Activated gamma-delta T cell treated with anti-CD3 and anti-CD28 coated beads, Interleukin-2, amount 50 U/mL, for 16 hours (primary cell): ENCODE results near the gene DBNL.

Experiments used
- DNase-seq: peaks from one replicate; pipeline ENCODE4 v3.0.0-alpha.2; 2020; ENCODE audit warnings: low read depth

The DBNL gene

DNA sequence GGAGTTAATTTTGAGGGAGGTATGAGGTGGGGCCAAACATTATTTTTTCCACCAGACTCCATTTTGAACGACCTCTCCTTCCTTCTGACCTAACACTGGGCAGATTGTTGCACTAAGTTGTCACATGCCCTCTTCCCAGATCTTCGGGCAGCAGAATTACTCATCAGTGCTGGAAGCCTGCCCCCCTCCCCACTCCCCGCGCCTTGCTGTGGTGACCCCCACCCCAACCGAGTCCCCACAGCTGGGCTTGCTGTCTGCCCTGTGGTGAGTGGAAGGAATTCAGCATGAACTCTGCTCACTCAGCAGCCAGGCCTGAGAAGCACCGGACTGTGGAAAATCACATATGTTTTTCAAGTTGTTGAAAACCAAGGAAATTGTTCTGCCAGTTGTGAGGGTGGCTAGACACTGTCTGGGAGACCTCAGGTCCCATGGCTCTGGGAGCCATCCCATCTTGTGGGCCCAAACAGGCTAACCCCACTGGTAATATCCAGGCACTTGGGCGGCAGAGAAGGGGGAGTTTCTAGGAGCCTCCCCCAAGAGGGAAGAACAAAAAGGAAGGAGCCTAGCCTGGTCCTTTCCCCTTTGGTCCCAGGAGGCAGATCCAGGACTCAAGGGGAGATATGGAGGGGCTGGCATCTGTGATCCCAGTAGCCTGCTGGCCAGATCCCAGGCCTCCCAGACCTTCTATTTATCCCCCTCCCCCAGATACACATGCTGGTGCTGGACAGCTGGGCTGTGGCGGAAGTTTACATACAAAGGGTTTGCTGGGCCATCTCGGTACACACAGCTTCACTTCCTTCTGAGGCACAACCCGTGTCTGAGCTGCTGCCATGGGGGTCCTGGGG, 56.2 kb downstream of the DBNL start:
- DNase-seq, result no peak

DNA sequence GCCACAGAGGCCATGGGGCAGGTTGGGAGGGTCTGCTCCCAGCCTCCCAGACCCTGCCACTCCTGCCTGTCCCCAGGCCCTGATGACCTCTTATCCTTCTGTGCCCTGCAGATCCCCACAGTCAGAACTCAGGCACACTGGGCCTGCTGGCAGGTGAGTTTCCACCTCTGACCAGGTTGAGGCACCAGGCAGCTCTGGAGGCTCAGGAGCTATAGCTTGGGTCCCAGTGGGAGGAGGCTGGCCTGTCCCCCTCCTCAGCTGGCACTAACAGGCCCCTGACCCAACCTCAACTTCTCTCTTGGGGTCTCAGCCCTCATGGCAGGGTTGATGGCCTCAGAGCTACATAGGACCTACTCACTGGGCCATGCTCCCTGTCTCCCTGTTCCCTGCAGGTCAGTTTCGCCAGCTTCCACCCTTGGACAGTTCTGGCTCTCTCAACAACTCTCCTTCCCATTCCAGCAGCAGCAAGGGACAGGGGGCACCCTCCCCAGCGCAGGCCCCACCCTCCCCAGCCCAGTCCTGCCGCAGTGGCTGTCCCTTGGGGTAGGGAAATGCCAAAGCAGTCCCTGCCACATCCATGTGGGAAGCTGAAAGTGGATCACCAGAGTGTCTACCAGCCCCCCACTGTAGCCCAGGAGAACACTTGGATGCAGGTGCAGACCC, 56.9 kb downstream of the DBNL start:
- DNase-seq, result no peak

GRCh38 chr7:44101966-44102845, 57.7 kb downstream of the DBNL start:
- no peak for DNase-seq

DNA sequence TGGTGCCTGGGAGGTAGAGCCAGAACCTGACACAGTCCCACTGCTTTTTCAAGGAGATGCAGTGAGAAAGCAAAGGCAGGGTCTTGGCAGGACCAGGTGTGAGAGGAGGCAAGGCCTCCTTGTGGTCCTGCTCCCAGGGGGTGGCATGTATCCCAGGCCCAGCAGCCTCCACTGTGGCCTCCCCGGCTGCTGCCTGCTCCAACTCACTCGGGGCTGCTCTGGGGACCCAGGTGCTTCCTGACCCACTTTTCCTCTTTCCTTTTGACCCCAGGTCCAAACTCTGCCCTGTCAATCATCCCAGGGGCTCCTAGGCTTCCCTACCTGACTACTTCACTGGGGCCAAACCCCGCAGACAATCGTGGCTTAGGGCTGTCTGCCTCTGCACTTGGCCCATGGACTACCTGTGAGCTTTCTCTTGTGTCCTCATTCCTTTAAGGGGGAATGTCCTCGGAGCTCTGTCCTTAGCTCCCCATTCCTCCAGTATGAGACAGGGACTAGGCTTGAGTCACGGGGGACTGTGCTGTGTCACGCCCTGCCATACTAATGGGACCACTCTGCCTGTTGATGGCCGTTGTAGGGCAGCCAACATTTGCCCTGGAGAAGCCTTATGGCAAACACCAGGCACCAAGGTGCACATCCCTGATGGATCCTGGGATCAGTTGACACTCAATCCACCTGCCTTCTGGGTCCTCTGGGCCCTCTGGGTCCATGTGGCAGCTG, 58.5 kb downstream of the DBNL start:
- DNase-seq, result no peak

DNA sequence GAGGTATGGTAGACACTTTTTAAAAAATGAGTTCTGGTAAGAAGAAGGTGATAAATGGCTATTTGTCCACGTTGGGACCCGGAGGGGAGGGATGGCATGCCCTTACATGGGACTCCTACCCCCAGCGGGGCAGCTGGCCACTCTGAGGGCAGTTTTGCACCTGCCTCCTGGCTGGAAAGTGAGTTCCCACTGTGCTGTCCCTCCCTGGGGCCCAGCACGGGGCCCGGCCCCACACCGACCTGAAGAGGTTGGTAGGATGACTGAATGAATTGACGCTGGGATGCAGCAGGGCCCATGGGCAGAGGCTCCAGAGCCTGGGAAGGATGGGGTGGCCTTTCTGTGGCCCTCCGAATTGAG, 59.0 kb downstream of the DBNL start:
- DNase-seq, result no peak

- DNase-seq, result no peak
Measured at GRCh38 chr7:44103923-44104859, 59.7 kb downstream of the DBNL start, which contains the start of gene AEBP1. Gene AEBP1 (plus strand): TSS chr7:44104345. CDS start chr7:44104666, 321 bp downstream.

GRCh38 chr7:44104860-44105771, 60.6 kb downstream of the DBNL start:
- DNase-seq, result no peak

GRCh38 chr7:44105832-44106231, 61.3 kb downstream of the DBNL start:
- no peak for DNase-seq

DNA sequence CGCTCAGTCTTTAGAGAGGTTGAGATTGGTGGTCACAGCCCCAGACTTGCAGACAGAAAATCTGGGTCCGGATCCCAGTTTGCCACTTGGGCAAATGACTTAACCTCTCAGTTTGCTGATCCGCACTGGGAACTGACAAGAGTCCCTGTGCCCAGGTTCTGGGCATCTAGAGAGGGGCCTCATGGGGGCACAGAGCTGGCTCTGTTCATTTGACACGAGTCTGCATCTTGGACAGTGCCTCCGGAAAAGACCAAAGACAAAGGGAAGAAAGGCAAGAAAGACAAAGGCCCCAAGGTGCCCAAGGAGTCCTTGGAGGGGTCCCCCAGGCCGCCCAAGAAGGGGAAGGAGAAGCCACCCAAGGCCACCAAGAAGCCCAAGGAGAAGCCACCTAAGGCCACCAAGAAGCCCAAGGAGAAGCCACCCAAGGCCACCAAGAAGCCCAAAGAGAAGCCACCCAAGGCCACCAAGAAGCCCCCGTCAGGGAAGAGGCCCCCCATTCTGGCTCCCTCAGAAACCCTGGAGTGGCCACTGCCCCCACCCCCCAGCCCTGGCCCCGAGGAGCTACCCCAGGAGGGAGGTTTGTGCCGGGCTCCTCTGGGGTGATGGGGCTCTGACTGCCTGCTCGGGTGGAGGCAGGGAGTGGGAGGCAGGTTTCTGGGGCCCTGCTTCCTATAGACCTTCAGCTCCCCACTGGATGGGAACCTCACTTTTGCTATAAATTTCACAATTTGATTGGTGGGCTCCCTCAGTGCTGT, 62.0 kb downstream of the DBNL start:
- DNase-seq, result no peak

- no peak for DNase-seq
Measured at GRCh38 chr7:44107116-44107960, 62.8 kb downstream of the DBNL start.

GRCh38 chr7:44107961-44108767, 63.7 kb downstream of the DBNL start:
- DNase-seq, result no peak

DNA sequence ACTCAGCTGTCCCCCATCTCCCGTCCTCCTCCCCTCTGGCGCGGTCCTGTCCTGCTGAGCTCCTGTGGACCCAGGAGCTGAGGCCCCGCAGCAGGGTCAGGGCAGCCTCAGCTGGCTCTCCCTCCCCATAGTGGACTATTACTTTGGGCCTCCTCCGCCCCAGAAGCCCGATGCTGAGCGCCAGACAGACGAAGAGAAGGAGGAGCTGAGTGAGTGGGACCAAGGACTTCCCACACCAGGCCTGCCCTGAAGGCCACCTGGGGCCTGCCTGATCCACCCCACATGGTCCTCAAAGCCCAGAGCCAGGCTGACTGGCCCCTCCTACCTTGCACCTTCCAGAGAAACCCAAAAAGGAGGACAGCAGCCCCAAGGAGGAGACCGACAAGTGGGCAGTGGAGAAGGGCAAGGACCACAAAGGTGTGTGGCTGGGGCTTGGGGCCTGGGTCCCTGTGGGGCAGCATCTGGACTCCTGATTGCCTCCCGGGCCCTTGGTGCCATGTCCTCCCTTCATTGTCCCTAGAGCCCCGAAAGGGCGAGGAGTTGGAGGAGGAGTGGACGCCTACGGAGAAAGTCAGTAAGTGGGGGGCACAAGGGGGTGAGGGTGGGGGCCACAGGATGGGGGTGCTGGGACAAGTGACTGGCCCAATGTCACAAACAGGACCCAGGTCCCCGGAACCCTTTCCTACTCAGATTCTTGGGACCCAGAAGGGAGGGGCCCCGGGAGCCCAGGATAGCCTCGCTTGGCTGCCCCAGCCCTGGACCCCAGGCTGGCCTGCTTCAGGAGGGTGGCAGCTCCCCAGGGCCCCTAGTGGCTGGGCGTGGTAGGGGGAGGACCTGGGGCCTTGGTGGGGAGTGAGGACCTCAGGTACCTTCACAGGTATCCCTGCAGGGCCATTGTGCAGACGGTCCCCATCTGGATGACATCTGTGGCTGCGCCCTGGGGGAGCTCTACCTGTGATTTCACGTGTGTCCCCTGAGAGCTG, 64.6 kb downstream of the DBNL start:
- DNase-seq, result no peak

- DNase-seq, result no peak
Measured at GRCh38 chr7:44109991-44110390, 65.5 kb downstream of the DBNL start.

DNA sequence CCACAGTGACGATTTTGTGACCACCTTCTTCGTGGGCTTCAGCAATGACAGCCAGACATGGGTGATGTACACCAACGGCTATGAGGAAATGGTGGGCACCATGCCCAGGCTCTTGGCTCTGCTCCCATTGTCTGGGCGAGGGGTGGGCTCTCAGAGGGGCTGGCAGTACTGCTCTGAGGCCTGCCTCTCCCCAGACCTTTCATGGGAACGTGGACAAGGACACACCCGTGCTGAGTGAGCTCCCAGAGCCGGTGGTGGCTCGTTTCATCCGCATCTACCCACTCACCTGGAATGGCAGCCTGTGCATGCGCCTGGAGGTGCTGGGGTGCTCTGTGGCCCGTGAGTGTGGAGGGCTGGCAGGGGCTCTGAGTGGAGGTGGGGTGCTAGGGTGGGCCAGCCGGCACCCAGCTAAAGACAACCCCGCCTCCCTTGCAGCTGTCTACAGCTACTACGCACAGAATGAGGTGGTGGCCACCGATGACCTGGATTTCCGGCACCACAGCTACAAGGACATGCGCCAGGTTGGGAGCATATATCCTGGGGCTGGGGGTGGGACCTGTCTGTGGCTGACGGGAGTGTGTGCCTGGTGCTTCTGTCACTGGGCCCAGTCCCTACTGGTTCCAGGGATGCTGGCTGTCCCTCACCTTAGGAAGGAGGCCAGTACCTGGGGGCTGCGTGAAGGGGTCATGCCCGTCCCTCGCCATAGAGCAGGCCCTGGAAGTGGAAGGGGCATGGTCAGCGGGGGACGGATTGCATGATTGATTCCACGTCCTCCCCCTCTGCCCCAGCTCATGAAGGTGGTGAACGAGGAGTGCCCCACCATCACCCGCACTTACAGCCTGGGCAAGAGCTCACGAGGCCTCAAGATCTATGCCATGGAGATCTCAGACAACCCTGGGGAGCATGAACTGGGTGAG, 66.5 kb downstream of the DBNL start:
- no peak for DNase-seq
